ENCODE data around the gene OR4D2.

OR4D2 gene

DNA sequence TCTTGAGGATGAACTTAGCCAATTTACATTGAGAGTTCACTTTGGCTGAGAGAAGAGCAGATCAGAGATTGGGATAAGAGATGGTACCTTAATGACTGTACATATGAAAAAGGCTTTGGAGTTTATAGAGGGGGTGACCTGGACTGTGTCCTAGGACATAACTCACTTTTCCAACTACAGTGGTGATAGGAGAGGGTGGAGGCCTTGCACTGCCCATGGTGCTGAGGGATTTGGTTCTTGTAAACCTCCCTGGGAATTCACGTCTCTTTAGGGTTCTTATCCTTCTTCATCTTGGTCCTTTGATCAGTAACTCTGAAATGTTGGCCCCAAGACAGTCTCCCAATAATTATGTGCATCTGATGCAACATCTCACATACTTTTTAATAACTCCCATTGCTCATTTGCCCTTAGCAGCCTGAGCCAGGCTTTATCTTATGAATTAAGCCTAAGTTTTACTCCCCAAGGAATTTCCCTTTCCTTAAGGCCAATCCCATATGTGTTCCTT is 18.8 kb upstream of the OR4D2 start, which contains the start of gene OR4D1:
TSS of gene OR4D1 (plus strand) at position 455 of the 505 bp plus-strand sequence. CDS start 6,770 bp downstream, outside the sequence.
- no peaks in the 10 kb centered on the region for H3K9me2 ChIP-seq (replicated peaks; ENCODE audit: low read depth, low read length)
- no peak within 1 kb of the TSS for H3K9ac ChIP-seq (ENCODE audit: low read depth, low read length, poor library complexity, severe bottlenecking)
- no peak within 1 kb of the TSS for H3K4me2 ChIP-seq (ENCODE audit: low read depth, low read length, poor library complexity, severe bottlenecking)
- no peaks in the 10 kb centered on the region for H4K20me1 ChIP-seq (ENCODE audit: insufficient read depth, low read length, poor library complexity, severe bottlenecking)
- peaks cover 18% of the 10 kb centered on the region; the same call in 1 of the 2 replicates for H3K9me3 ChIP-seq (ENCODE audit: insufficient read depth, low read depth, low read length)
- H3F3A ChIP-seq (ENCODE audit: low read depth), result peaks cover 3% of the 10 kb centered on the region; the same call in 1 of the 2 replicates
- H3K79me2 ChIP-seq (ENCODE audit: insufficient read depth, low read length), result no peaks in the 10 kb centered on the region
- peaks cover 11% of the 10 kb centered on the region for H3K27me3 ChIP-seq (ENCODE audit: insufficient read depth, low read length, poor library complexity, severe bottlenecking)
- no peak for TF ChIP-seq EZH2phosphoT487 (IDR thresholded peaks at IDR 0.05; ENCODE audit: borderline replicate concordance)
- TF ChIP-seq, protein P1, sequence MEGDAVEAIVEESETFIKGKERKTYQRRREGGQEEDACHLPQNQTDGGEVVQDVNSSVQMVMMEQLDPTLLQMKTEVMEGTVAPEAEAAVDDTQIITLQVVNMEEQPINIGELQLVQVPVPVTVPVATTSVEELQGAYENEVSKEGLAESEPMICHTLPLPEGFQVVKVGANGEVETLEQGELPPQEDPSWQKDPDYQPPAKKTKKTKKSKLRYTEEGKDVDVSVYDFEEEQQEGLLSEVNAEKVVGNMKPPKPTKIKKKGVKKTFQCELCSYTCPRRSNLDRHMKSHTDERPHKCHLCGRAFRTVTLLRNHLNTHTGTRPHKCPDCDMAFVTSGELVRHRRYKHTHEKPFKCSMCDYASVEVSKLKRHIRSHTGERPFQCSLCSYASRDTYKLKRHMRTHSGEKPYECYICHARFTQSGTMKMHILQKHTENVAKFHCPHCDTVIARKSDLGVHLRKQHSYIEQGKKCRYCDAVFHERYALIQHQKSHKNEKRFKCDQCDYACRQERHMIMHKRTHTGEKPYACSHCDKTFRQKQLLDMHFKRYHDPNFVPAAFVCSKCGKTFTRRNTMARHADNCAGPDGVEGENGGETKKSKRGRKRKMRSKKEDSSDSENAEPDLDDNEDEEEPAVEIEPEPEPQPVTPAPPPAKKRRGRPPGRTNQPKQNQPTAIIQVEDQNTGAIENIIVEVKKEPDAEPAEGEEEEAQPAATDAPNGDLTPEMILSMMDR (conservative IDR thresholded peaks at IDR 0.05; ENCODE audit: low read length), result no peak
- H3K4me1 ChIP-seq (ENCODE audit: insufficient read depth, low read length, poor library complexity, severe bottlenecking), result peaks cover 9% of the 10 kb centered on the region
- H3K4me3 ChIP-seq (ENCODE audit: low read length, poor library complexity, severe bottlenecking), result no peak within 1 kb of the TSS
- no peaks in the 10 kb centered on the region for H3K36me3 ChIP-seq (ENCODE audit: insufficient read depth, low read length)
- no peak within 1 kb of the TSS for H2AFZ ChIP-seq (ENCODE audit: low read length)

DNA sequence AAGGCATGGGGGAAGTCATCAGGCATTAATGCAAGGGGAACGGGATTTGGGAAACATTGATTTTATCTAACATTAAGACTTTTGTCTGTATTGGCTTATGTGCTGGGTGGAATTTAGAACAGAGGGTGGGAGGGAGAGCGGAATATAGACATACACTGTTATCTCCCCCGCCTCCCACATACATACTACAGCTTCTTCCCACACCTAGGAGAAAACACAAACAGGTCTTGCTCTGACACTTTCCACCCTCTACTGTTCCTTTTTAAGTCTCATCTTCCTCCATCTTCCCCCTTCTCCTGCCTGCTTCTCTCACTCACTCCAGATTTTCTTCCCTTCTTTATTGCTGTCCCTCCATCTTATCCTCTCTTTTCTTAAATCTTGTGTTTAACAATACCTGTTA is 18.2 kb upstream of the OR4D2 start:
- H3K9ac ChIP-seq (ENCODE audit: low read depth, low read length, poor library complexity, severe bottlenecking), result no peak overlapping the region
- TF ChIP-seq EZH2phosphoT487 (IDR thresholded peaks at IDR 0.05; ENCODE audit: borderline replicate concordance), result no peak
- TF ChIP-seq, protein P1 (conservative IDR thresholded peaks at IDR 0.05; ENCODE audit: low read length), result no peak
- no peak overlapping the region for H3K4me3 ChIP-seq (ENCODE audit: low read length, poor library complexity, severe bottlenecking)
- H3F3A ChIP-seq (ENCODE audit: low read depth), result peaks cover 3% of the 10 kb centered on the region; the same call in 1 of the 2 replicates
- peaks cover 13% of the 10 kb centered on the region for H3K4me1 ChIP-seq (ENCODE audit: insufficient read depth, low read length, poor library complexity, severe bottlenecking)
- H3K27me3 ChIP-seq (ENCODE audit: insufficient read depth, low read length, poor library complexity, severe bottlenecking), result peaks cover 11% of the 10 kb centered on the region
- no peak overlapping the region for H2AFZ ChIP-seq (ENCODE audit: low read length)
- H3K9me3 ChIP-seq (ENCODE audit: insufficient read depth, low read depth, low read length), result peaks cover 17% of the 10 kb centered on the region; the same call in 1 of the 2 replicates
- H3K79me2 ChIP-seq (ENCODE audit: insufficient read depth, low read length), result no peaks in the 10 kb centered on the region
- H3K4me2 ChIP-seq (ENCODE audit: low read depth, low read length, poor library complexity, severe bottlenecking), result no peak overlapping the region
- H3K36me3 ChIP-seq (ENCODE audit: insufficient read depth, low read length), result no peaks in the 10 kb centered on the region
- no peaks in the 10 kb centered on the region for H3K9me2 ChIP-seq (replicated peaks; ENCODE audit: low read depth, low read length)
- no peaks in the 10 kb centered on the region for H4K20me1 ChIP-seq (ENCODE audit: insufficient read depth, low read length, poor library complexity, severe bottlenecking)

GRCh38 chr17:58150394-58150793 is 16.4 kb upstream of the OR4D2 start:
- H2AFZ ChIP-seq (ENCODE audit: low read length), result no peak overlapping the region
- H3K4me3 ChIP-seq (ENCODE audit: low read length, poor library complexity, severe bottlenecking), result no peak overlapping the region
- peaks cover 23% of the 10 kb centered on the region for H3K4me1 ChIP-seq (ENCODE audit: insufficient read depth, low read length, poor library complexity, severe bottlenecking)
- peaks cover 11% of the 10 kb centered on the region for H3K27me3 ChIP-seq (ENCODE audit: insufficient read depth, low read length, poor library complexity, severe bottlenecking)
- peaks cover 3% of the 10 kb centered on the region; the same call in 1 of the 2 replicates for H3F3A ChIP-seq (ENCODE audit: low read depth)
- TF ChIP-seq, protein P1 (conservative IDR thresholded peaks at IDR 0.05; ENCODE audit: low read length), result no peak
- TF ChIP-seq EZH2phosphoT487 (IDR thresholded peaks at IDR 0.05; ENCODE audit: borderline replicate concordance), result no peak
- H3K9me3 ChIP-seq (ENCODE audit: insufficient read depth, low read depth, low read length), result 0 out of 2 replicates have a peak, but pooled peaks cover 6% of the 10 kb centered on the region
- no peak overlapping the region for H3K9ac ChIP-seq (ENCODE audit: low read depth, low read length, poor library complexity, severe bottlenecking)
- no peaks in the 10 kb centered on the region for H4K20me1 ChIP-seq (ENCODE audit: insufficient read depth, low read length, poor library complexity, severe bottlenecking)
- H3K4me2 ChIP-seq (ENCODE audit: low read depth, low read length, poor library complexity, severe bottlenecking), result no peak overlapping the region
- H3K9me2 ChIP-seq (replicated peaks; ENCODE audit: low read depth, low read length), result no peaks in the 10 kb centered on the region
- no peaks in the 10 kb centered on the region for H3K36me3 ChIP-seq (ENCODE audit: insufficient read depth, low read length)
- no peaks in the 10 kb centered on the region for H3K79me2 ChIP-seq (ENCODE audit: insufficient read depth, low read length)

Data from Loucy (cell line).